ENCODE measurements around the gene NPEPPS.

The NPEPPS gene

GRCh38 chr17:47663912-47664623 is 133.2 kb downstream of the NPEPPS start:
- peak; percentile 50 for DNase-seq (ENCODE audit: low read depth)

- DNase-seq (ENCODE audit: low read depth) = no peak
Observed at GRCh38 chr17:47664624-47664941, 133.7 kb downstream of the NPEPPS start.

GRCh38 chr17:47665655-47666054 is 134.7 kb downstream of the NPEPPS start:
- DNase-seq (ENCODE audit: low read depth) = no peak

DNA sequence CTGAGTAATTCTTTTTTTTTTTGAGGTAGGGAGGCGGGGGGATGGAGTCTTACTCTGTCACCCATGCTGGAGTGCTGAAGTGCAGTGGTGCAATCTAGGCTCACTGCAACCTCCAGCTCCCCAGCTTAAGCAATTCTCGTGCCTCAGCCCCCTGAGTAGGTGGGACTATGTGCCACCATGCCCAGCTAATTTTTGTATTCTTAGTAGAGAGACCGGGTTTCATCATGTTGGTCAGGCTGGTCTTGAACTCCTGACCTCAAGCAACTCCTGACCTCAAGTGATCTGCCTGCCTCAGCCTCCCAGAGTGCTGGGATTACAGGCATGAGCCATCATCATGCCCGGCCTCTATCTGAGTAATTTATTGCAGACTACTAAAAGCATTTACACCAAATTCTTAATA is 138.2 kb downstream of the NPEPPS start:
- DNase-seq (ENCODE audit: low read depth) = no peak

- DNase-seq (ENCODE audit: low read depth) = no peak
Observed at GRCh38 chr17:47670064-47670463, 139.2 kb downstream of the NPEPPS start.

All from stimulated activated CD4-positive, alpha-beta T cell treated with anti-CD3 and anti-CD28 coated beads, Interleukin-2, amount 100 ng/mL, for 4 hours (primary cell).